Measurements from ENCODE around the gene EHMT1.

The EHMT1 gene

GRCh38 chr9:137804908-137805630 lies 186.3 kb downstream of the EHMT1 start:
- no peak for TF ChIP-seq REST (IDR thresholded peaks at IDR 0.05; ENCODE audit: insufficient read depth in 1 of 2, low read depth in 2 of 2, low read length in 2 of 2)
- TF ChIP-seq TAF1 (IDR thresholded peaks at IDR 0.05; ENCODE audit: borderline replicate concordance, insufficient read depth, low read length), result no peak
- no peak for TF ChIP-seq POLR2AphosphoS5 (IDR thresholded peaks at IDR 0.05; ENCODE audit: low read depth, low read length)
- TF ChIP-seq FOXP2 (optimal IDR thresholded peaks at IDR 0.05; ENCODE audit: borderline replicate concordance, extremely low read depth, extremely low read length, insufficient read depth), result no peak
- no peak for TF ChIP-seq SIN3A (IDR thresholded peaks at IDR 0.05; ENCODE audit: borderline replicate concordance, insufficient read depth, low read length)

- TF ChIP-seq FOXP2 (optimal IDR thresholded peaks at IDR 0.05; ENCODE audit: borderline replicate concordance, extremely low read depth, extremely low read length, insufficient read depth) (no peak), POLR2AphosphoS5 (IDR thresholded peaks at IDR 0.05; ENCODE audit: low read depth, low read length) (no peak), TAF1 (IDR thresholded peaks at IDR 0.05; ENCODE audit: borderline replicate concordance, insufficient read depth, low read length) (no peak), SIN3A (IDR thresholded peaks at IDR 0.05; ENCODE audit: borderline replicate concordance, insufficient read depth, low read length) (no peak), REST (IDR thresholded peaks at IDR 0.05; ENCODE audit: insufficient read depth in 1 of 2, low read depth in 2 of 2, low read length in 2 of 2) (no peak)
Measured at GRCh38 chr9:137807721-137808703, 189.2 kb downstream of the EHMT1 start.

GRCh38 chr9:137809040-137809576 lies 190.3 kb downstream of the EHMT1 start:
- TF ChIP-seq POLR2AphosphoS5 (IDR thresholded peaks at IDR 0.05; ENCODE audit: low read depth, low read length), result no peak
- TF ChIP-seq SIN3A (IDR thresholded peaks at IDR 0.05; ENCODE audit: borderline replicate concordance, insufficient read depth, low read length), result no peak
- TF ChIP-seq FOXP2 (optimal IDR thresholded peaks at IDR 0.05; ENCODE audit: borderline replicate concordance, extremely low read depth, extremely low read length, insufficient read depth), result no peak

- no peak for TF ChIP-seq SIN3A (IDR thresholded peaks at IDR 0.05; ENCODE audit: borderline replicate concordance, insufficient read depth, low read length)
- TF ChIP-seq TAF1 (IDR thresholded peaks at IDR 0.05; ENCODE audit: borderline replicate concordance, insufficient read depth, low read length), result no peak
- no peak for TF ChIP-seq FOXP2 (optimal IDR thresholded peaks at IDR 0.05; ENCODE audit: borderline replicate concordance, extremely low read depth, extremely low read length, insufficient read depth)
- no peak for TF ChIP-seq REST (IDR thresholded peaks at IDR 0.05; ENCODE audit: insufficient read depth in 1 of 2, low read depth in 2 of 2, low read length in 2 of 2)
- no peak for TF ChIP-seq POLR2AphosphoS5 (IDR thresholded peaks at IDR 0.05; ENCODE audit: low read depth, low read length)
Measured at GRCh38 chr9:137811283-137811870, 192.6 kb downstream of the EHMT1 start.
